SKM-1 (cell line): ENCODE measurements around the gene KPNA2.
A peak's percentile ranks its signal among the peaks of the same experiment; 100 is the strongest.
"Not testable (repeated sequence)": the region's sequence is repeated elsewhere in the genome, so short reads cannot be mapped to it uniquely, and the experiment has no call there.

Experiments used
- DNase-seq: peaks from one replicate; lab custom pipeline; 2025; ENCODE audit not compliant: unreplicated experiment; lab: John Stamatoyannopoulos, UW

Gene KPNA2

DNA sequence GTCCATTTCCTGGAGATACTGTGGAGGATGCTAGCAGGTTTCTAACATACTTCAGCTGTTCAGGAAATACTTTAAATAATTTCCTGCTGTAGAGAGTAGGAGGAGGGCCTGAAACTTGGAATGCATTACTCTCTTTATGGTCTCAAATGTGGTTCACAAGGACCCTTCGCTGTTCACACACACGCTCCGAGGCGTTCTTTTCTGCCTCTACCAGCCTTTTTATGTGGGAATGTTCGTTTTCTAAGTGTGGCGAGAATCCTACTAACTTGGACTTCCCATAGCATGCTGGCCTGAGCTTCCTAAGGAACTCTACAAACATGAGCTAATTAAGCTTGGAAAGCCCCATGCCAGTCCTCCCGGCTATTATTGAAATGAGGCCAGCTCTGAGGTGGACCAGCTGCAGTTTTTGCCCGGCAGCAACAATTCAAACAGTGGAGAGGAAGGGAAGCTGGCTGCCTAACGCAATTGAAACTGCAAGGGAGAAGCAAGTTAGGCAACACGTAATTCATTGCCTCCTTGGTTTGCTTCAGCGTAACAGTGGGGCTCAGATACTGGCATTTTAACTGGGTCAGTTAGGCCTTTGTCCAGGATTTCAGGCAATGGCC lies 18.9 kb downstream of the KPNA2 start:
- no peak for DNase-seq

DNA sequence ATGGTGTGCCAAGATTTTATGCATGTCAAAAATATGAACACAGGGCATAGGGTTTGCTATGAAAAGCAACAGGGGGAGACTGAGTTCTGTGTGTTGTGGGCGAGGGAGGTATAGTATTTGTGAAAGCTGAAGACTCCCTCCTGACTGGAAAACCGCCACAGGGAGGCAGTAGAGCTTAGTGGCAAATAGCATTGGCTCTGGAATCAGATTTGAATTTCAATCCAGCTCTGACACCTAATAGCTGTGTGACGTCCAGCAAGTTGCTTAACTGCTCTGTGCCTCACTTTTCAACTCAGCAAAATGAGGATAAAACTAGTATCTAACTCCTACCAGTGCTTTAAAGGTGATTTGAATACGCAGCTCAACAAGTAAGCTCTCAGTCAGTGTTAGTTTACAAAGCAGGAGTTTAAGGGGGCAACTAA lies 22.0 kb downstream of the KPNA2 start:
- no peak for DNase-seq

DNA sequence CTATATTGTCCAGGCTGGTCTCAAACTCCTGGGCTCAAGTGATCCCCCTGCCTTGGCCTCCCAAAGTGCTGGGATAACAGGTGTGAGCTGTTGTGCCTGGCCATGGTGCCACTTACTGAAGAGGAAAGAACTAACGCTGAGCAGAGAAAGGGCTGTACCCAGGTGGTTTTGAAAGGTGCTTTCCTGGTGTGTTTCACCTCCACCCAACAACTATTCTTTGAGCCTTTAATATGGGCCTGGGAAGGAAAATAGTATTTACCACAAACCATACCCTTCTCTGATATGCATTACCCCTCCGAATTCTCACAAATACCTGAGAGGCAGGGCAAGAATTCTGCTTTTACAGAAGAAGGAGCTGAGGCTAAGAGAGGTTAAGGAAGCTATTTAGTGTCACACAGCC lies 24.8 kb downstream of the KPNA2 start:
- no peak for DNase-seq

DNA sequence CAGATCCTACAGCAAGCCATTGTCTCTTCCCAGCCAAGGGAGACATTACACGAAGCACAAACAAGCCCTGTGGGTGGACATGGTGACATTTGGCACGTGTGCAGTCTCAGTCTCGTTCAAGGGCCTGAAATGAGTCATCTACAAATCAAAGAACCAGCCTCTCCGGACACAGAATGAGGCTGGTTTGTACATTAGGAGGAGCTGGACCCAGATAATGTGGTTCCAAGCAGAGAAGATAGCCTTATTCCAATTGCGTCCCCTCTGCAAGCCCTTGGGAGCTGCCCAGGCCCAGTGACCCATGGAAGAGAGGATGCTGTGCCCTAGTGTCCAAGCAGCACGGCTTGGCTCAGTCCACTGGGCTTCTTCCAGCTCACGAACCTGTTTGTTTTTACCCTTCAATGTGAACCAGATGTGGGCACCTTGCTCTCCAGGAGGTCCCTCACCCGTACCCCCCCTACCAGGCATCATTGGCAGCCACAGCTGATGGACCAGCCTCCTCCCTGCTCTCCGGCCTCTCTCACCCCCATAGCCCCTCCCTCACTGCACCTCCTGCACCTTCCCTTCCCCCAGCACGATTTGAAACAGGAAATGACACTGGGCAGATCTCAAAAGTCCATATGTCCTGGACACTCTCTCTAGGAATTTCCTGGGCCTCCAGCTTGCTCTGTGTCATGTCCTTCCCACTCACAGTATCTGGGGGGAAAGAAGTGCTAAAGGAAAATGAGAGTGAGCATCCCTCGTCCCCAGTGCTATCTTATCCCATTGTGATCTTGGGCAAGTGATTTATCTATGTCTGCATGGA lies 26.2 kb downstream of the KPNA2 start:
- DNase-seq, result no peak

DNA sequence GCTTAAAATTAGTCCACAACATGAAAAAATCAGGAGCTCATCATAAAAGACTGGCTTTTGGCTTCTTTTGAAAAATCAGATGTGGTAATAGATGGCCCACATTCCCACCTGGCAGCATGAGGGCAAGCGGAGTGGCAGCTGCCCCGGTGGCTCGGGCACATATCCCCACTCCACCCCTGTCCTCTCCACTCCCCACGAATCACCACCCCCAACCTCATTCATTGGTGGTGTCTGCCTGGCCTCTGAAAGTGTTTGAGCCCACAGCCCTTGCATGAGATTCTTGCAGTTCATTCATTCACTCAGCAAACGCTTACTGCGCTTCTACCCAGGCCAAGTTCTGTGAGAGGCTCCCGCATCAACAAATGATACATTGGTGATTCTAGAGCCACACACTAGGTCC lies 29.8 kb downstream of the KPNA2 start:
- not testable (repeated sequence) for DNase-seq

DNA sequence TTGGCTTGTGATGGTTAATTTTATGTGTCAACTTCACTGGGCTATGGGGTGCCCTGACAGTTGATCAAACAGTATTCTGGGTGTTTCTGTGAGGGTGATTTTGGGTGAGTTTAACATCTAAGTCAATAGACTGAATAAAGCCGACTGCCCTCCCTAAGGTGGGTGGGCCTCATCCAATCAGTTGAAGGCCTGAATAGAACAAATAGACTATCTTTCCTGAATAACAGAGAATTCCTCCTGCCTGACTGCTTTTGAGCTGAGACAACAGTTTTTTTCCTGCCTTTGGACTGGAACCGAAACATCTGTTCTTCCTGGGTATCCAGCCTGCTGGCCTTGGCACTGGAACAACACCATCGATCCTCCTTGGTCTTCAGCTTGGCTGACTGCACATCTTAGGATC lies 33.0 kb downstream of the KPNA2 start:
- not testable (repeated sequence) for DNase-seq

DNA sequence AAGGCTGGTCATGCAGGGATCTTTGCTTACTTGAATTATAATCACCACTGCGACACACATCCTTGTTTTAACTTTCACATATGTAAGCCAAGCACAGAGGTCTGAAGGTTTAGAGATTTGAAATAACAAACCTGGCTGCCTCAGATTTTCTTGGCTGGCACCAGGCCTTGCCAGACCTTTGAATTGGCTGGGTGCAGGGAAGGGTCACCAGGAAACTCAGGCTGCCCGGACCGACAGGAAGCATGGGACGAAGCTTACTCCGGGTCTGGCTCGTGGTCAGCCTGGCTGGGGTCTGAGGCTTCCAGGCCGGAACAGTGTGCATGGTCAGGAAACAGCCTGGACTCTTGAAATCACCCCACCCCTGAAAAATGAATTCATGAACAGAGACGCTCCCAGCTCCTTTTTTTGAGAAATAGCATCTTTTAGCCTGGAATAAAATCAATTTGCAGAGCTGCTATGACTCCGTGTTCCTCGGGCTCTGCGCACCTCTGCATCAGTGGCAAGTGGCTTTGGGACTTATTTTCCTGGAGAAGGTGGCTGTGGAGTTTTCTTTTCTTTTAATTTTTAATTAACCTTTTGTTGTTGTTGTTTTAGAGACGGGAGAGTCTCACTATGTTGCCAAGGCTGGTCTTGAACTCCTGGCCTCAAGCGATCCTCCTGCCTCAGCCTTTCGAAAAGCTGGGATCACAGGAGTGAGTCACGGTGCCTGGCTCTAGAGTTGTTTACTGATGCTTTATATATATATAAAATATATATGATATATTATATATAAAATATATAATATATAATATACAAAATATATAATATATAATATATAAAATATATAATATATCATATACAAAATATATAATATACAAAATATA lies 35.3 kb downstream of the KPNA2 start:
- not testable (repeated sequence) for DNase-seq

DNA sequence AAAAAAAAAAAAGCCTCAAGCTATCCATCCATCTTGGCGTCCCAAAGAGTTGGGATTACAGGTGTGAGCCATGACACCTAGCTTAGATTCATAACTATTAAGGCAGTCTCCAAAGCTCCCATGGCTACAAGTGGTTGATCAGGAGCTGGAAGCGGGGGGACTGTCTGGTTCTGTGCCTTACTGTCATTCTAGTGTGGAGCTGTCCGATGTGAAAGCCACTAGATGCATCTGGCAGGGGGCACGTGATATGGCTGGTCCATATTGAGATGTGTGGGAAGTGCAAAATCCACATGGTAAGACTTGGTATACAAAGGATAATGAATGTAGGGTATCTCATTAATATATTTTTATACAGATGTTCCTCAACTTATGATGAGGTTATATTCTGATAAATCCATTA lies 38.7 kb downstream of the KPNA2 start:
- no peak for DNase-seq

DNA sequence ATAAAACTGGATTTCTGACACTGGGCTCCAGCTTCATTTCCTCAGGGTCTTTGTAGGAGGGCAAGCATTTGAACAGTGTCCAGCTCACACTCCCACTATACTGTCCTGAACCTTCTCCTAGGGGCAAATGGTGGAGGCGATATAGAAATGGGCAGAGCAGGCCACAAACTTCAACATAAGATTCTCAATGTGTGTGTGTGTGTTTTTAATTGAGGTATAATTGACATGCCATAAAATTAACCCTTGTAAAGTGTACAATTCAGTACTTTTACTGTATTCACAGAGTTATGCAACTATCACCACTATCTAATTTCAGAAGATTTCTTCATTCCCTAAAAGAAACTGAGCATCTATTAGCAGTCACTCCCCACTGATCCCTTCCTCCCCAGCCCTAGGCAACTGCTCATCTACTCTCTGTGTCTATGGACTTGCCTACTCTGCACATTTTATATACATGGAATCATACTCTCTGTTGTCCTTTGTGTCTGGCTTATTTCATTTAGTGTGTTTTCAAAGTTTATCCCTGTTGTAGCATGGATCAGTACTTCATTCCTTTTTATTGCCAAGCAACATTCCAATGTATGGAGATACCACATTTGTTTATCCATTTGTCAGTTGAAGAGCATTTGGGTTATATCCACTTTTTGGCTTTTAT lies 40.5 kb downstream of the KPNA2 start:
- DNase-seq, result not testable (repeated sequence)

DNA sequence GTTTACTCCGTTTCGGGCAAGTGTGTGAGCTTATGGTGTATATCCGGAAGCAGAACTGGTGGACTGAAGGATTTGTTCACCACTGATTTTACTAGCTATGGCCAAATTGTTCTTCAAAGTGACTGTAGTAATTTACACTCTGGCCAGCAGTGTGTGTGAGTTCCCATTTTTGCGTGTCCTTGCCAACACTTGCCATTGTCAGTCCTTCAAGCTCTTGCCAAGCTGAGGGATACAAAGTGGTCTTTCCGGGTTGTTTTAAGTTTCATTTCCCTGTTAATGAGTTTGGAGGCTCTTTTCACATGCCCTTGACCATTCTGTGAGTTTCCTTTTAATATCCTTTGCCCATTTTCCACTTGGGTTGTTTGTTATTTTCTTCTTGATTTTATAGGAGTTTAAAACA lies 42.0 kb downstream of the KPNA2 start:
- not testable (repeated sequence) for DNase-seq

DNA sequence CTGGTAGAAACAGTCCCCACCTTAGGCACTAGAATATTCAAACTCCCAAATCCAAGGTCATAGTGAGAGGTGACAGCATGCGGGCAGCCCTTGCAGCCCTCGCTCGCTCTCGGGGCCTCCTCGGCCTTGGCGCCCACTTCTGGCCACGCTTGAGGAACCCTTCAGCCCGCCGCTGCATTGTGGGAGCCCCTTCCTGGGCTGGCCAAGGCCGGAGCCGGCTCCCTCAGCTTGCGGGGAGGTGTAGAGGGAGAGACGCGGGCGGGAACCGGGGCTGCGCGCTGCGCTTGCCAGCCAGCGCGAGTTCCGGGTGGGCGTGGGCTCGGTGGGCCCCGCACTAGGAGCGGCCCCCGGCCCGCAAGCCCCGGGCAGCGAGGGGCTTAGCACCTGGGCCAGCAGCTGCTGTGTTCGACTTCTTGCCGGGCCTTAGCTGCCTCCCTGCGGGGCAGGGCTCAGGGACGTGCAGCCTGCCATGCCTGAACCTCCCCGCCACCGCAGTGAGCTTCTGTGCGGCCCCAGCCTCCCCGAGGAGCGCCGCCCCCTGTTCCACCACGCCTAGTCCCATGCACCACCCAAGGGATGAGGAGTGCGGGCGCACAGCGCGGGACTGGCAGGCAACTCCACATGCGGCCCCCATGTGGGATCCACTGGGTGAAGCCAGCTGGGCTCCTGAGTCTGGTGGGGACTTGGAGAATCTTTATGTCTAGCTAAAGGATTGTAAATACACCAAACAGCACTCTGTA lies 45.0 kb downstream of the KPNA2 start:
- no peak for DNase-seq

DNA sequence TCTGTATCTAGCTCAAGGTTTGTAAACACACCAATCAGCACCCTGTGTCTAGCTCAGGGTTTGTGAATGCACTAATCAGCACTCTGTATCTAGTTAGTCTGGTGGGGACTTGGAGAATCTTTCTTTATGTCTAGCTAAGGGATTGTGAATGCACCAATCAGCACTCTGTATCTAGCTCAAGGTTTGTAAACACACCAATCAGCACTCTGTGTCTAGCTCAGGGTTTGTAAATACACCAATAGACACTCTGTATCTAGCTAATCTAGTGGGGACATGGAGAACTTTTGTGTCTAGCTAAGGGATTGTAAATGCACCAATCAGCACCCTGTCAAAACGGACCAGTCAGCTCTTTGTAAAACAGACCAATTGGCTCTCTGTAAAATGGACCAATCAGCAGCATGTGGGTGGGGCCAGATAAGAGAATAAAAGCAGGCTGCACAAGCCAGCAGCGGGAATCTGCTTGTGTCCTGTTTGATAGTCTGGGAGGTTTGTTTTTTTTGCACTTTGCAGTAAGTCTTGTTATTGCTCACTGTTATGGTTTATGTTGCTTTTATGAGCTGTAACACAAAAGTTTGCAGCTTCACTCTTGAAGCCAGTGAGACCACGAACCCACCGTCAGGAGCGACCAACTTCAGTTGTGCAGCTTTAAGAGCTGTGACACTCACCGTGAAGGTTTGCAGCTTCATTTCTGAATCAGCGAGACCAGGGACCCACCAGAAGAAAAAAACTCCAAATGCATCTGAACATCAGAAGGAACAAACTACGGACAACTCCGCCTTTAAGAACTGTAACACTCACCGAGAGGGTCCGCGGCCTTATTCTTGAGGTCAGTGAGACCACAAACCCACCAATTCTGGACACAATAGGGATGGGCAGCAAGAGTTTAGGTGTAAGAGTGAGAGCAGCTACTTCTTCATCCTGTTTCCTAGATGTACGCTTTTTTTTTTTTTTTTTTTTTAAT lies 46.0 kb downstream of the KPNA2 start:
- not testable (repeated sequence) for DNase-seq

DNA sequence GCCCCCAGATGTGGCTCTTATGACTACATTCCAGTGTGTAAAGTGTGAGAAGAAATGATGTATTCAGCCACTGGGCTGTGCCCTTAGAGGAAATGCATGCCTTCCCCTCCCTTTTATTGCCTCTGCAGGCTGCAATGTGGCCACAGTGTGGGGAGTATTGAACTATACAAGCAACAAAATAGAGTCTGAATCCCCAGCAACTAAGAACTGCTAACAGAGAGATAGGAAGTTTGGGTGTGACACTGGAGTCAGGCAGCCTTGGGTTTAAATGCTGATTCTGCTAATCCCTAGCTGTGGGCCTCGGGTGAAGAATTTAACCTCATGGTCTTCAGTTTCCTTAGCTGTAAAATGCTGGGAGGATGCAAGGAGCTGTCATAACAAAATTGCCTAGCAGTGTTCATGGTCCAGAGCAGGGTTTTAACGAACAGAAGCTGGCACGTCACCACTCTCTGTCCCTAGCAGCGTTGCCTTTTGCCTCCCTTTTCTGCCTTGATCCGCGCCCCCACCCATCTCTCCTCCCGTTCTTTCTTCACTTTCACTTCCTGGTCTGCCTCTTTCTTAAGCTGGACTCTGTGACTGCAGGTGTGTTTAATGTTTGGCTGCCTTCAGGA lies 50.3 kb downstream of the KPNA2 start:
- peak; percentile 44 for DNase-seq

DNA sequence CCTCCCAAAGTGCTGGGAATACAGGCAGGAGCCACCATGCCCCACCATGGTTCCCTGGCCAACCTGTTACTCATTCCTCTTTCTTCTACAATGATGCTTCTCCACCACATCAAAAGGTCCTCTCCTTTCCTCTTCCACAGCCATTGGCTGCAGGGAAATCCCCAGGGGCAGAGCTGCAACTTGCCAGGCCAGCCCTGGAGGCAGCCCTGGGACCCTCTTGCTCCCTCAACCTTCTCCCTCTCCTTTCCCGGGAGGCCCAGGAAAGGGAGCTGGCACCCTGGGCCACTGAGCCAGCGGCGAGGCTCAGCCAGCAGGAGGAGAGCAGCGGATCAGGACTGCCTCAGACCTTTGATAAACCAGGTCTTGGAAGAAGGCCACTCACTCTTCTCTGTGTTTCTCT lies 51.1 kb downstream of the KPNA2 start:
- not testable (repeated sequence) for DNase-seq

DNA sequence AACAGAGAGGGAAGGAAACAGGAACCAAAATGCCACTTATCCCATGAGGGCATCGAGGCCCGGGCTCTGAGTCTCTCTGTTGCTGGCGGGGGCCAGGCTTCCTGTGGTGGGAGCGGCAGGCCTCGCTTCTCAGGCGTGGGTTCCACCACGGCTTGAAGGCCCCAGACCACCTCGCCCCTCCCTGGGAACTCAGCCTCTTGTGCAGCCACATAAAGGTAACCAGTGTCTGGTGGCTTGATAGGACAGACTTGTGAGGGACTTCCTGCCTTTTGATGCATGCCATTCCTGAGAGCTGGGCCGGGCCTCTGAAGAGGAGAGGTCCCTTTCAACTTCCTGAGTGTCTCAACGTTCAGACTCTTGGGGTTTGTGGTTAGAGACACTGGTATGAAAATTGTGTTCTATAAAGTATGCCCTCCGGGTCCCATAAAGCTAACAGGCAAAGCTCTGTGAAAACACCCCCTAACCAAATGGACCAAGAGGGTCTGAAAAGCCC lies 51.6 kb downstream of the KPNA2 start:
- not testable (repeated sequence) for DNase-seq

DNA sequence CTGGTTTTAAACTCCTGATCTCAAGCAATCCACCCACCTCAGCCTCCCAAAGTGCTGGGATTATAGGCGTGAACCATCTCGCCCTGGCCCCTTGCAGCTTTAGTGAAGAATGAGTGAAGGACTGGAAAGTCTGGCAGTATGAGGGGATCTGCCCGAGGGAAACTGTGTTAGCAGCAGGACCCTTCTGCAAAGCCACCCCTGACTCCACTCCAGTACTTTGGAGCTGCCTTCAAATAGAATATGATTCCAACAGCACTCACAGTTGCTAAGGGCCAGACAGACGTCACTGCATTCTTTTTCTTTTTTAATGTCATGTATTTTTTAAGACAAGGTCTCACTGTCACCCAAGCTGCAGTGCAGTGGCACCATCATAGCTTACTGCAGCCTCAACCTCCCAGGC lies 52.3 kb downstream of the KPNA2 start:
- DNase-seq, result no peak

DNA sequence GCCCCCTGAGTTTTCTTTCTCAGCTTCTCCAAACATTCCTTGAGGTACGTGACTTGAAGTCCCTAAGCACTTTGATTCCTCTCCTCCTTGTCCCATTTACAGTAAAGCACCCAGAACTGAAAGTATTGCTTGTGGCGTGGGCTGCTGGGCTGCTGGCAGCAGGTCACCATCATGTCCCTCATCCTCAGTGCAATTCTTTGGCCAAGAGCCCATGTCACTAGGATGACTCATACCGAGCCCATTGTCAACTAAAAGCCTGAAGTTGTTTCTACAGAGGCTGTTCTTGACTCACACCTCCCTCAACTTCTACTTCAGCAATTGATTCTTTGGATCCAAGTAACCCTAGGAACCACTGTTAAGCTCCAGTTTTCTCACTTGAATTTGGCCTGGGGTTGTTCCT lies 54.3 kb downstream of the KPNA2 start:
- DNase-seq, result peak; percentile 20

DNA sequence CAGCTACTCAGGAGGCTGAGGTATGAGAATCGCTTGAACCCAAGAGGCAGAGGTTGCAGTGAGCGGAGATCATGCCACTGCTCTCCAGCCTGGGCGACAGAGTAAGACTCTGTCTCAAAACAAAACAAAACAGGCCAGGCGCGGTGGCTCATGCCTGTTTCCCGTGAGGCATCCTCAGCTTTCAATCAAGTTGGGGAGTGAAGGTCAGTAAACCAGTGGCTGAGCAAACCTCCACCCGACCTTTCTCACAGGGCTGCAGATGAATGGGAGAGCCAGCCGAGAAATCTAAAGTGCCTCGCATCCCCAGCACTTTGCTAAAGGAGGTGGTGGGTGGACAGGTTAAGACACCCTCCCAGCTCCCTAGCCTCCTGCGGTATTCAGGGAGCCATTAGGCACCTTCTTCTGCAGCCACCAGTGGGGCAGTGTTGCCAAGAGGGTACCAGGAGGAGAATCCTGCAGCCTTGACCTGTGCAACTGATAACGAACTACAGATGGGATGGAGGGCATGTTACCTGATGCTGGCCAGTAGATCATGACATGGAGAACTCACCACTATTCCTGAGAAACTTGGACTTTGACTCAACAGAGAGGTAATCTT lies 59.0 kb downstream of the KPNA2 start:
- no peak for DNase-seq
